ENCODE measurements around the gene CDHR5. TPM values are rescaled to one million over a fixed set of nuclear protein-coding genes. Genes with fewer than 3 reads are reported as not detected.

Gene CDHR5
- total RNA-seq, 1 donor from 2014 or later: 0.07 TPM

GRCh38 chr11:592501-592900 is 32.3 kb downstream of the CDHR5 start:
- intact Hi-C loops (cut with micrococcal nuclease): no loop called here

GRCh38 chr11:590997-591396 is 33.8 kb downstream of the CDHR5 start:
- intact Hi-C loops (cut with micrococcal nuclease): no loop called here

GRCh38 chr11:589798-590197 is 35.0 kb downstream of the CDHR5 start:
- intact Hi-C loops (cut with micrococcal nuclease): no loop called here

GRCh38 chr11:587978-588380 is 36.8 kb downstream of the CDHR5 start:
- intact Hi-C loops (cut with micrococcal nuclease): no loop called here

GRCh38 chr11:587546-587945 is 37.2 kb downstream of the CDHR5 start:
- intact Hi-C loops (cut with micrococcal nuclease): no loop called here

- intact Hi-C loops (cut with micrococcal nuclease): no loop called here
Observed at GRCh38 chr11:586376-587316, 38.1 kb downstream of the CDHR5 start.

GRCh38 chr11:584287-584686 is 40.5 kb downstream of the CDHR5 start:
- intact Hi-C loops (cut with micrococcal nuclease): no loop called here

GRCh38 chr11:581752-582151 is 43.0 kb downstream of the CDHR5 start:
- intact Hi-C loops (cut with micrococcal nuclease): no loop called here

- intact Hi-C loops (cut with micrococcal nuclease): no loop called here
Observed at GRCh38 chr11:581342-581741, 43.4 kb downstream of the CDHR5 start.

GRCh38 chr11:579830-580601 is 44.7 kb downstream of the CDHR5 start:
- intact Hi-C loops (cut with micrococcal nuclease): loop anchor here (5.0 kb wide), 1 partner anchor 217 kb away; the partner anchor contains the start of gene SLC25A22

GRCh38 chr11:578276-579035 is 46.3 kb downstream of the CDHR5 start:
- intact Hi-C loops (cut with micrococcal nuclease): loop anchor here (5.0 kb wide), 1 partner anchor 219 kb away; the partner anchor contains the start of gene SLC25A22

GRCh38 chr11:577611-577894 is 47.2 kb downstream of the CDHR5 start:
- intact Hi-C loops (cut with micrococcal nuclease): loop anchor here (5.0 kb wide), 1 partner anchor 220 kb away; the partner anchor contains the start of gene SLC25A22

GRCh38 chr11:576811-577610 is 47.7 kb downstream of the CDHR5 start:
- intact Hi-C loops (cut with micrococcal nuclease): loop anchor here (5.0 kb wide), 1 partner anchor 220 kb away; the partner anchor contains the start of gene SLC25A22

GRCh38 chr11:575996-576768 is 48.6 kb downstream of the CDHR5 start, which contains the start of gene PHRF1:
Gene PHRF1 (plus strand): TSS chr11:576470. CDS start chr11:581513, 5,043 bp downstream.
- intact Hi-C loops (cut with micrococcal nuclease): loop anchor here (2.0 to 5.0 kb wide), 2 partner anchors 15 to 221 kb away; partner anchors contain the start of genes LMNTD2, RASSF7 and SLC25A22

- intact Hi-C loops (cut with micrococcal nuclease): loop anchor here (2.0 to 5.0 kb wide), 2 partner anchors 15 to 222 kb away; partner anchors contain the start of genes LMNTD2, RASSF7 and SLC25A22
Observed at GRCh38 chr11:575313-575995, 49.3 kb downstream of the CDHR5 start.

GRCh38 chr11:574632-575312 is 50.0 kb downstream of the CDHR5 start:
- intact Hi-C loops (cut with micrococcal nuclease): loop anchor here (2.0 to 5.0 kb wide), 2 partner anchors 14 to 223 kb away; partner anchors contain the start of genes LMNTD2, RASSF7 and SLC25A22

GRCh38 chr11:574031-574570 is 50.7 kb downstream of the CDHR5 start:
- intact Hi-C loops (cut with micrococcal nuclease): loop anchor here (2.0 kb wide), 1 partner anchor 13 kb away; the partner anchor contains the start of genes LMNTD2 and RASSF7

Data from T-helper 2 cell treated with Interferon-gamma antibody and Interleukin-4, amounts not matched to agents 100 ng/mL and 5 ng/mL, for 36 hours (primary cell).